Ishikawa (cell line): ENCODE data around the gene CISTR.
A peak's percentile ranks its signal among the peaks of the same experiment; 100 is the strongest.

Experiments
- CEBPB ChIP-seq: IDR thresholded peaks from 2 replicates; pipeline ENCODE4 v1.6.1; 2012
- CREB1 ChIP-seq: IDR thresholded peaks from 2 replicates; pipeline ENCODE4 v1.6.1; 2012; ENCODE audit warnings: low read depth
- EGR1 ChIP-seq: IDR thresholded peaks from 2 replicates; pipeline ENCODE4 v1.6.1; 2012
- EP300 ChIP-seq: IDR thresholded peaks from 2 replicates; pipeline ENCODE4 v1.6.1; 2012; ENCODE audit warnings: borderline replicate concordance
- FOXM1 ChIP-seq: IDR thresholded peaks from 2 replicates; pipeline ENCODE4 v1.6.1; 2012; ENCODE audit warnings: low read depth, borderline replicate concordance
- RAD21 ChIP-seq: IDR thresholded peaks from 2 replicates; pipeline ENCODE4 v1.6.1; 2012; ENCODE audit warnings: low read depth
- TAF1 ChIP-seq: IDR thresholded peaks from 2 replicates; pipeline ENCODE4 v1.6.1; 2012; ENCODE audit warnings: low read depth, mild to moderate bottlenecking
- TCF12 ChIP-seq: IDR thresholded peaks from 2 replicates; pipeline ENCODE4 v1.6.1; 2012; ENCODE audit warnings: low read depth
- TEAD4 ChIP-seq: IDR thresholded peaks from 2 replicates; pipeline ENCODE4 v1.6.1; 2012
- YY1 ChIP-seq: IDR thresholded peaks from 2 replicates; pipeline ENCODE4 v1.6.1; 2012; ENCODE audit warnings: low read depth
- ZBTB7A ChIP-seq: IDR thresholded peaks from 2 replicates; pipeline ENCODE4 v1.6.1; 2012; ENCODE audit warnings: low read depth
- TF ChIP-seq, protein P1 (sequence below): IDR thresholded peaks from 2 replicates; pipeline ENCODE4 v1.6.1; 2012
- TF ChIP-seq, protein P2 (sequence below): IDR thresholded peaks from 2 replicates; pipeline ENCODE4 v1.6.1; 2012
- TF ChIP-seq, protein P3 (sequence below): IDR thresholded peaks from 2 replicates; pipeline ENCODE4 v1.6.1; 2012; ENCODE audit warnings: low read depth, mild to moderate bottlenecking

DNA sequence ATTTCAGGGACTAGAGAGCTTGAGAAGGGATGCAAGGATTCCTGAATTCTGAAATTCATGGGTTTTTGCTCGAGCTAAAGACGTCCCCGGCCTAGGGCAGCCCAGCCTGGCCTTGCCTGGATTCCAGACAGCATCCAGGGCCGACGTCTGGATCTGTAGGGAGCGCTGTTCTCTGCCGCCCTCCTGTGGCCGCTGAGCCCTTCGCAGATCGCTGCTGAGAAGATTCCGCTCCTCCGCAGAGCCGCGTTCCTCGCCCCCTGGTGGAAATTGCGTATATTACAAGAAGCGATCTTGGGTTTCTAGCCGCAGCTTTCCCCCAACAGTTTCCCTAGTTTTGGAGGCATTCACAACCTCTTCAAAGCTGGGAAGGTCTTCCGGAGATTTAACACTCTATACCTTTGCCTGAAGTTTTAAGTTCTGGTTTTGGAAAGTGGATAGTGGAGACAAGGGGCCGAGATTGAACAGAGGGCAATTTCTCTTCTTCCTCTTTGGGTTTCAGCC is 5.1 kb downstream of the CISTR start:
- TF ChIP-seq CEBPB (no peak), EP300 (no peak), FOXM1 (no peak), TAF1 (no peak), YY1 (no peak), EGR1 (no peak), TEAD4 (peak; percentile 54), TCF12 (no peak), RAD21 (peak; percentile 89), ZBTB7A (no peak), CREB1 (no peak)
- TF ChIP-seq, protein P1, sequence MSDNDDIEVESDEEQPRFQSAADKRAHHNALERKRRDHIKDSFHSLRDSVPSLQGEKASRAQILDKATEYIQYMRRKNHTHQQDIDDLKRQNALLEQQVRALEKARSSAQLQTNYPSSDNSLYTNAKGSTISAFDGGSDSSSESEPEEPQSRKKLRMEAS = no peak
- TF ChIP-seq, protein P2, sequence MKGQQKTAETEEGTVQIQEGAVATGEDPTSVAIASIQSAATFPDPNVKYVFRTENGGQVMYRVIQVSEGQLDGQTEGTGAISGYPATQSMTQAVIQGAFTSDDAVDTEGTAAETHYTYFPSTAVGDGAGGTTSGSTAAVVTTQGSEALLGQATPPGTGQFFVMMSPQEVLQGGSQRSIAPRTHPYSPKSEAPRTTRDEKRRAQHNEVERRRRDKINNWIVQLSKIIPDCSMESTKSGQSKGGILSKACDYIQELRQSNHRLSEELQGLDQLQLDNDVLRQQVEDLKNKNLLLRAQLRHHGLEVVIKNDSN = no peak
- TF ChIP-seq, protein P3, sequence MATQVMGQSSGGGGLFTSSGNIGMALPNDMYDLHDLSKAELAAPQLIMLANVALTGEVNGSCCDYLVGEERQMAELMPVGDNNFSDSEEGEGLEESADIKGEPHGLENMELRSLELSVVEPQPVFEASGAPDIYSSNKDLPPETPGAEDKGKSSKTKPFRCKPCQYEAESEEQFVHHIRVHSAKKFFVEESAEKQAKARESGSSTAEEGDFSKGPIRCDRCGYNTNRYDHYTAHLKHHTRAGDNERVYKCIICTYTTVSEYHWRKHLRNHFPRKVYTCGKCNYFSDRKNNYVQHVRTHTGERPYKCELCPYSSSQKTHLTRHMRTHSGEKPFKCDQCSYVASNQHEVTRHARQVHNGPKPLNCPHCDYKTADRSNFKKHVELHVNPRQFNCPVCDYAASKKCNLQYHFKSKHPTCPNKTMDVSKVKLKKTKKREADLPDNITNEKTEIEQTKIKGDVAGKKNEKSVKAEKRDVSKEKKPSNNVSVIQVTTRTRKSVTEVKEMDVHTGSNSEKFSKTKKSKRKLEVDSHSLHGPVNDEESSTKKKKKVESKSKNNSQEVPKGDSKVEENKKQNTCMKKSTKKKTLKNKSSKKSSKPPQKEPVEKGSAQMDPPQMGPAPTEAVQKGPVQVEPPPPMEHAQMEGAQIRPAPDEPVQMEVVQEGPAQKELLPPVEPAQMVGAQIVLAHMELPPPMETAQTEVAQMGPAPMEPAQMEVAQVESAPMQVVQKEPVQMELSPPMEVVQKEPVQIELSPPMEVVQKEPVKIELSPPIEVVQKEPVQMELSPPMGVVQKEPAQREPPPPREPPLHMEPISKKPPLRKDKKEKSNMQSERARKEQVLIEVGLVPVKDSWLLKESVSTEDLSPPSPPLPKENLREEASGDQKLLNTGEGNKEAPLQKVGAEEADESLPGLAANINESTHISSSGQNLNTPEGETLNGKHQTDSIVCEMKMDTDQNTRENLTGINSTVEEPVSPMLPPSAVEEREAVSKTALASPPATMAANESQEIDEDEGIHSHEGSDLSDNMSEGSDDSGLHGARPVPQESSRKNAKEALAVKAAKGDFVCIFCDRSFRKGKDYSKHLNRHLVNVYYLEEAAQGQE = no peak
